HUES48 (cell line): Measurements from ENCODE around the gene RAB11FIP2.

Experiments used
- H3K27ac ChIP-seq: one replicate; pipeline ENCODE4 v1.7.0; 2013; ENCODE audit warnings: low read depth, low read length, inconsistent platforms
- H3K27me3 ChIP-seq: 2 replicates; pipeline ENCODE4 v1.6.1; 2013; ENCODE audit warnings: mild to moderate bottlenecking, low read length; ENCODE audit not compliant: control insufficient read depth, insufficient read depth
- H3K36me3 ChIP-seq: 2 replicates; pipeline ENCODE4 v1.6.1; 2013; ENCODE audit warnings: low read length; ENCODE audit not compliant: control insufficient read depth, insufficient read depth
- H3K4me1 ChIP-seq: 2 replicates; pipeline ENCODE4 v1.6.1; 2013; ENCODE audit warnings: mild to moderate bottlenecking, low read length; ENCODE audit not compliant: control insufficient read depth, insufficient read depth
- H3K4me3 ChIP-seq: 2 replicates; pipeline ENCODE4 v1.5.1; 2013; ENCODE audit warnings: mild to moderate bottlenecking, low read depth, low read length
- H3K9ac ChIP-seq: 2 replicates; pipeline ENCODE4 v1.6.1; 2013; ENCODE audit warnings: mild to moderate bottlenecking, low read depth, low read length, moderate library complexity
- H3K9me3 ChIP-seq: 2 replicates; pipeline ENCODE4 v1.6.1; 2013; ENCODE audit warnings: low read length; ENCODE audit not compliant: control insufficient read depth, insufficient read depth

The RAB11FIP2 gene

GRCh38 chr10:118007773-118008172, 39.0 kb downstream of the RAB11FIP2 start:
- H3K27ac ChIP-seq, result no peak overlapping the region
- no peaks in the 10 kb centered on the region for H3K4me1 ChIP-seq
- H3K36me3 ChIP-seq, result peaks cover 23% of the 10 kb centered on the region
- H3K27me3 ChIP-seq, result no peaks in the 10 kb centered on the region
- no peak overlapping the region for H3K4me3 ChIP-seq
- no peak overlapping the region for H3K9ac ChIP-seq
- H3K9me3 ChIP-seq, result no peaks in the 10 kb centered on the region

DNA sequence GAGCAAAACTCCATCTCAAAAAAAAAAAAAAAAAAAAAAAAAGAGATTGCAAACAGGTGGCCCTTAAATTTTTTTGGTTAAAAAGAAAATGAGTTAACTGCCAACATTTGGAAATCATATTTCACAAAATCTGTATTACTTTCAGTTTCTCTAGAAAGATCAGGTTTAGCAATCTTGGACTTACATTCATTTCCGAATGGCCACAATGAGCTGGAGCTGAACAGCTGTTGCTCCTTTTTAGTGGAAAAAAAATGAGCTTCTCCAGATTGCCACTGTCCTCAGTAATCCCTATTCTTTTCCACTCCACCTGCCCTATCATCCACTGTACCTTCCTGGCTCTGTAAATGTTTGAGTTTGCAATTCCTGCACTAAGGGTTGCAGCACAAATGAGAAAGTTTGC, 43.6 kb downstream of the RAB11FIP2 start:
- Histone ChIP-seq H3K27ac (no peak overlapping the region), H3K9me3 (no peaks in the 10 kb centered on the region), H3K36me3 (peaks cover 11% of the 10 kb centered on the region; the same call in 1 of the 2 replicates), H3K27me3 (no peaks in the 10 kb centered on the region), H3K4me1 (no peaks in the 10 kb centered on the region), H3K9ac (no peak overlapping the region), H3K4me3 (no peak overlapping the region)

DNA sequence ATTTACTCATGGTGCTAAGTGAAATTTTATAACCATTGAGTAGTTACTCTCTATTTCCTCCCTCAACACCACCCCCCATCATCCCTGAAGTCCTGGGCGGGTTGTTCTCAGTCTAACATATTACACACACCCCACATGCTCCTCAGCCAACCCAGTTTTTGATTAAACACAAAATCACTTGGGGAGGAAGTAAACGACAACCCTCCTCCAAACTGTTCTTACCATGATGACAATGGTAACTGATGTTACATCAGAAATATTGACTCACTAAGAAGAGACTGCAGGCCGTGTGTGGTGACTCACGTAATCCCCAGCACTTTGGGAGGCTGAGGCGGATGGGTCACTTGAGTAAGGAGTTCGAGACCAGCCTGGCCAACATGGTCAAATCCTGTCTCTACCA, 44.2 kb downstream of the RAB11FIP2 start:
- Histone ChIP-seq H3K9ac (no peak overlapping the region), H3K4me3 (no peak overlapping the region), H3K27ac (no peak overlapping the region), H3K9me3 (no peaks in the 10 kb centered on the region), H3K36me3 (0 out of 2 replicates have a peak, but pooled peaks cover 6% of the 10 kb centered on the region), H3K4me1 (no peaks in the 10 kb centered on the region), H3K27me3 (no peaks in the 10 kb centered on the region)

DNA sequence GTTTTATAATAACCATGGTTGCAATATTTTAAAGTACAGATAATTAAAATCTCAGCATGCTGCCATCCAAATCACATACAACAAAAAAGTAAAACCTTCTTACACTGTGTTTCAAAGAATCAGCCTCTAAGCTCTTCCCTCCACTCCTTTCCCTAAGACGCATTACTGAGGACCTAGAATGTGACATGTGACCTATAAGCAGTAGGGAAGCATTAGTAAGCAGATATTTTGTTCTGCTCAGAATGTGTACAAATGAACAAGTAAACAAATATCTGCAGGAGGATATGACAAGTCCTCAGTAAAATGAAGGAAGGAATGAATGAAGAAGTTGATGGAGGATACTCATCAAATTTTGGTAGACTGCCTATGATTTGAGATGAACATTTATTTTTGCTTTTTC, 49.1 kb downstream of the RAB11FIP2 start:
- Histone ChIP-seq H3K9me3 (no peaks in the 10 kb centered on the region), H3K36me3 (no peaks in the 10 kb centered on the region), H3K4me3 (no peak overlapping the region), H3K27ac (no peak overlapping the region), H3K9ac (no peak overlapping the region), H3K27me3 (no peaks in the 10 kb centered on the region), H3K4me1 (peaks cover 7% of the 10 kb centered on the region; the same call in 1 of the 2 replicates)

DNA sequence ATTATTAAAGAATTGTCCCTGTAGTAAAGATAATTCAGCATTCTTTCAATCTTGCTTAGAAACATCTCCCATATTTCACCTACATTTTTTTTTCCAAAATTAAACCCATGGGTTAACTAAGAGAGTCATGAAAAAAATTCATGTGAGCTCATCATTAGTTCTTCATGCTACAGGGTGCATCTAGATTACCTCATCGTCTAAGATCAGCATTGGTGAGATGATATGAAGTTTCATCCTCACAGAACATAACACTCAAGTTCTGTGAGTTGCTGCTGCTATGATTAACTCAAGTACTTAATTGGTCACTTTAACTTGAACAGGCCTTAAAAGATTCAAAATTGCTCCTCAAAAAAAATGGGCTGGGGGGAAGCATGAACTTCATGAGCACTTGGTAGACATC, 50.0 kb downstream of the RAB11FIP2 start:
- Histone ChIP-seq H3K27me3 (no peaks in the 10 kb centered on the region), H3K9ac (no peak overlapping the region)

DNA sequence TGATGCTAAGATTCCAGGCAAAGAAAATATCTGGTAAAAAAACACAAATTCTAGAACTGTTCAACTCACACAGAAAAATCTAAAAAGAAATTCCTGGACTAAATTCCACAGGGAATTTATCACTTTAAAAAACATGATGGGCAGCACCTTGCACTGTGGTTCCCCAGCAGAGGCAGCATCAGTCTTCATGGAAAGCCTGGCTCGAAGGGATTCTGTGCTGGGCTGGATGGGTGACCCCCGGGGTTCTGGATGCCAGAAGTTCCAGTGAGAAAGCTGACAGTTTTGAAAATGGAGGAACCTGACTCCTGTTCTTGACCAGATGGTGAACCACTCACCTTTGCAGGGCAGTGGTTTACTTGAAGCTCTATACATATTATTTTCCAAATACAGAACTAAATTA, 52.0 kb downstream of the RAB11FIP2 start:
- Histone ChIP-seq H3K9me3 (no peaks in the 10 kb centered on the region), H3K27me3 (no peaks in the 10 kb centered on the region), H3K4me3 (no peak overlapping the region), H3K27ac (no peak overlapping the region), H3K36me3 (no peaks in the 10 kb centered on the region), H3K9ac (no peak overlapping the region), H3K4me1 (peaks cover 9% of the 10 kb centered on the region)

More for the DNA sequence above, 50.0 kb downstream of the RAB11FIP2 start:
- Histone ChIP-seq H3K4me1 (peaks cover 7% of the 10 kb centered on the region; the same call in 1 of the 2 replicates), H3K36me3 (no peaks in the 10 kb centered on the region), H3K4me3 (no peak overlapping the region), H3K9me3 (no peaks in the 10 kb centered on the region), H3K27ac (no peak overlapping the region)

DNA sequence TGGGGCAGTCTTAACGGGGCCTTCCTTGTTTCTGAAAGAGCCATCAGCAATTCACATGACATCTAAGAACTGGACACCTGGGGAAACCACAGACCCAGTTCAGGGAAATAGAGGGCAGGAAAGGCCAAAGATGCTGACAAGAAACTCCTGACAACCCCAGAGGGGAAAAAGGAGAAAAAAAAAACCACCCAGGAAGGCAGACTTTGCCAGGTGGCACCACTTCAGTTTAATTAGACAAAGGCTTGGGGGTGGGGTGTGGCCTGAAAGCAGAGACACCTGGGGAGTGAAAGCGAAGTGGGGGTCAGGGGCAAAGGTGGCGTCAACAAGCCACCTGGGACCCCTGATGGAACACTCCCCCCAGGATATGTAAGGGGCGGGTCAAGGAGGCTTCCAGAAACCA, 53.6 kb downstream of the RAB11FIP2 start:
- H3K27ac ChIP-seq, result no peak overlapping the region
- H3K4me3 ChIP-seq, result no peak overlapping the region
- peaks cover 20% of the 10 kb centered on the region for H3K4me1 ChIP-seq
- no peak overlapping the region for H3K9ac ChIP-seq
- no peaks in the 10 kb centered on the region for H3K36me3 ChIP-seq
- no peaks in the 10 kb centered on the region for H3K9me3 ChIP-seq
- no peaks in the 10 kb centered on the region for H3K27me3 ChIP-seq

DNA sequence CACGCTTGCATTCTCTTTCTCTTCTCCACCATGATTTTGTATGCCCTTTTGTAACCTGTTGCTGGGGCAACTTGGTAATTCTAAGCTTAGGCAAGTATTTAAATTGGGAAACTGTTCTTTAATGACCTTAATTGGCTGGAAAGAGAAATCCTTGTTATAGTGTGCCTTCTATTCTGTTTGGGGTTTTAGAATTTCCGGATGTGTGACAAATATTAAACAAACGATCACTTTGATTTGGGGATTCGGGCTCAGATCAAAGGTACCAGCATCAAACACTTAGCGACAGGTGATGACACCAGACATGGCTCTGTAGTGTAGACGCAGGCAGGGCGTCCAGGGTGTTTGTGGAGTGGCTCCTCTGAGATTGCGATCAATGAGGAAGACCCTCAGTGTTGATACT, 55.0 kb downstream of the RAB11FIP2 start:
- Histone ChIP-seq H3K36me3 (no peaks in the 10 kb centered on the region), H3K9ac (no peak overlapping the region), H3K4me3 (no peak overlapping the region), H3K9me3 (no peaks in the 10 kb centered on the region), H3K27me3 (no peaks in the 10 kb centered on the region), H3K4me1 (peaks cover 20% of the 10 kb centered on the region), H3K27ac (no peak overlapping the region)

DNA sequence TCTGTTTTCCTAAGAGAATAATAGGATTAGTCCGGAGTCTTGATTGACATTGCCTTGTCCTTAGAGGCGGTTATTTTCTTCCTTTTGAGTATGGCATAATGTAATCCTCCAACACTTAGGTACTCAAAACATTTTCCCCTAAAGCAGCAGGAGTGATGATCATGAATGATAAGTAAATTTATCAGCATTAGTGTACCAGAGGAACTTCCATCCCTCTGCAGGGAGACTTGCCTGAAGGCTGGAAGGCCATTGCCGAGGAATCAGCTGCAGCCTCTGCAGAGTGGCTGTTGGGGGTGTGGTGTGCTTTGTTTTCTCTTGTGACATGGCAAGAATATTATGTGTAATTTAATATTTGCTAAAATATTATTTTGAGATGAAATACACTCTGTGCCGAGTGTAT, 56.8 kb downstream of the RAB11FIP2 start:
- no peak overlapping the region for H3K4me3 ChIP-seq
- no peak overlapping the region for H3K9ac ChIP-seq
- H3K4me1 ChIP-seq, result peaks cover 27% of the 10 kb centered on the region
- no peaks in the 10 kb centered on the region for H3K36me3 ChIP-seq
- no peaks in the 10 kb centered on the region for H3K9me3 ChIP-seq
- no peak overlapping the region for H3K27ac ChIP-seq
- no peaks in the 10 kb centered on the region for H3K27me3 ChIP-seq

GRCh38 chr10:117988814-117989213, 57.9 kb downstream of the RAB11FIP2 start:
- Histone ChIP-seq H3K4me3 (no peak overlapping the region), H3K9ac (no peak overlapping the region), H3K27me3 (no peaks in the 10 kb centered on the region), H3K27ac (no peak overlapping the region), H3K9me3 (no peaks in the 10 kb centered on the region), H3K36me3 (no peaks in the 10 kb centered on the region), H3K4me1 (peaks cover 27% of the 10 kb centered on the region)

DNA sequence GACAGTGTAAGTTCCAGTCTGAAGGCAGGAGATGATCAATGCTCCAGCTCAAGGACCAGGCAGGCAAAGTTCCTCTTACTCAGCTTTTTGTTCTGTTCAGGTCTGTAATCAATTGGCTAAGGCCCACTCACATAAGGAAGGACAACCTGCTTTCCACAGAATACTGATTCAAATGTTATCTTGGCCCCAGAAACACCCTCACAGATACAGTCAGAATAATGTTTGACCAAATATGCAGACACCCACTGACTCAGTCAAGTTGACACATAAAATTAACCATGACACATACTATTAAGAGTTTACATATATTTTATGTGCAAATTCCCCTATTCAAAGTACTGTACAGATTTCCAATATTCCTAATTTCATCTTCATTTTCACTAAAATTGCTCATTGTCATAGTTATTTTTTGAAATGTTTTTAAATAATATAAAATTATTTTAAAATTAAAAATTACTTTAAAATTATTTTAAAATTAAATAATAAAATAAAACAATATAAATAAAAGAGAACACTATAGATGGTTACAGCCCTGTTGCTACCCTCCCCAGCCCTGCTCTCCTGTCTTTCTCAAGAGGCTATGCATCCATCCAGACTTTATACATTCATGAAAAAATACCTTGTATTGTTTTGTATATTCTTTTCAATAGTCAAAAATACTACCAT, 59.4 kb downstream of the RAB11FIP2 start:
- no peaks in the 10 kb centered on the region for H3K36me3 ChIP-seq
- H3K4me3 ChIP-seq, result no peak overlapping the region
- H3K9me3 ChIP-seq, result no peaks in the 10 kb centered on the region
- no peak overlapping the region for H3K27ac ChIP-seq
- H3K9ac ChIP-seq, result no peak overlapping the region
- H3K27me3 ChIP-seq, result no peaks in the 10 kb centered on the region
- peaks cover 19% of the 10 kb centered on the region for H3K4me1 ChIP-seq
